Activated naive CD4-positive, alpha-beta T cell (primary cell): ENCODE measurements around the gene OR5M10.
"Not testable (repeated sequence)": the region's sequence is repeated elsewhere in the genome, so short reads cannot be mapped to it uniquely, and the experiment has no call there.

Experiments
- DNase-seq, 4 experiments: peaks; one replicate each; lab custom pipeline; 2025; lab: John Stamatoyannopoulos, UW

OR5M10 gene

DNA sequence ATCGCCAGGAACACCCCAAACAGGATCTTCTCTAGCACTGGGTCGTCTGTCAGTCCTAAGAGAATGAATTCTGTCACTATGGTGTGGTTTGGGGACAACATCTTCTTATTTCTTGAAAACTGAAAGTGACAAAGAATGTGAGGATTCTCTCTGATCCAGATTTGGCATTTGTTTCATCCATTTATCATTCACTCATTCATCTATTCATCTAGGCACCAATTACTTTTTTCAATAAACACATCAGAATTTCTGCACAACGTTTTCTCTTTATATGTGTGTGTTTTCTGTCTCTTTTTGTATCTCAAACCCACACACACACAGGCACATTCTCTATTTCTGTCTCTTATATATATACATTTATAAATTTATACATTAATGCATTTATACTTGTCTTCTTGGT lies at the start of gene OR5M10:
Gene OR5M10 (minus strand): TSS at position 101 of the 400 bp plus-strand sequence. CDS start 0 bp downstream, at position 101.
- DNase-seq, result no peak

DNA sequence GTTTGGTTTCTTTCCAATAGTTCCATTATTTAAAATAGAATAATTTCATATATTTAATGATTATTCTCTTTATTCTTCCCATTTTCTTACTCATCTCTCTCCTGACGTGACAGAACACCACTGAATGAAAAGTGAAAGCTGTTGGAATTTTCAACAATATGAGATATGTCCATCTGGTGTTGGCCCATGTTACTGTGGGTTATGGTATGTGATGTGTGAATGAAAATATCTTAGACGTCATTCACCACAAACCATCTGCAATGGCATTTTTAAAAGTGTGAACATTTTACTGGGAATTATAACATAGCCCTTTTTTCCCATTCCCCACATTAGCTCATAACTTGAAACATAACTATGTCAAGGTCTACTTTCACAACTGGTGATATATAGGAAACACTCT lies 48.4 kb upstream of the OR5M10 start:
- no peak for DNase-seq

DNA sequence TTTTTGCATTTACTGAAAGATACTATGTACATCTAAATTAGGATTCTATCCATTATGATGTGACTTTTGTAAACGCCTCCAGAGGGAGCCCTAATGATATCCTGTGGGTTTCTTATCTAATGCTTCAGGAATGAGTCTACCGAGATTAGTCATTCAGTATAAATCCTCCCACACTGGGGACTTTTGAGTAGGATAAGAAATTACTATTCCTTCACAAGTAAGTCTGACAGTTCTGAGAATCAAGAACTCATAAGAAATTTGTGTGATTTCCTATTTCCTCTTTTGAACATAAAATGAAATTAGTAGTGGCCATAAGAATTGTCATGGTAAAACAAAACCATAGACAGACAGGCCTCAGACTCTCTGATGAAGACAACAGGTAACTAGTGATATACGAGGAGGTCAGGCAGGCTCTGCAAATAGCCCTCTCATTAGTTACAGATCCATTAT lies 47.2 kb upstream of the OR5M10 start:
- no peak for DNase-seq

DNA sequence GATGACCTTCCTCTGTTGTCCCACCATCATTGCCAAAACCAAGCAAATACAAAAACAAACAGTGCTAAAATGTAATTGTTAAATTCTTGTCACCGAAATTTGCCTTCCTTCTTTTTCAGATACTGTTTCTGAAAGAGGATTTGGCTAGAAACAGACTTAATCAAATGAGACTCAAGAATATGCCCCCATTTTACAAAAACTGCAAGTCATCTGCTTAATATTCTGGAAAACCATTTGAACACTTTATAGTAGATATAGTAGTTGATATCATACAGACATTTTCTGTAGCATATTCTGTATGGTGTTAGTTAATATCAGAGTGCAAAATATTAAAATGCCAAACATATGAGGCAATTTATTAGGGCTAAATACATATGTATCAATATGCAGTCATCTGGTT lies 33.7 kb upstream of the OR5M10 start:
- DNase-seq, result no peak

DNA sequence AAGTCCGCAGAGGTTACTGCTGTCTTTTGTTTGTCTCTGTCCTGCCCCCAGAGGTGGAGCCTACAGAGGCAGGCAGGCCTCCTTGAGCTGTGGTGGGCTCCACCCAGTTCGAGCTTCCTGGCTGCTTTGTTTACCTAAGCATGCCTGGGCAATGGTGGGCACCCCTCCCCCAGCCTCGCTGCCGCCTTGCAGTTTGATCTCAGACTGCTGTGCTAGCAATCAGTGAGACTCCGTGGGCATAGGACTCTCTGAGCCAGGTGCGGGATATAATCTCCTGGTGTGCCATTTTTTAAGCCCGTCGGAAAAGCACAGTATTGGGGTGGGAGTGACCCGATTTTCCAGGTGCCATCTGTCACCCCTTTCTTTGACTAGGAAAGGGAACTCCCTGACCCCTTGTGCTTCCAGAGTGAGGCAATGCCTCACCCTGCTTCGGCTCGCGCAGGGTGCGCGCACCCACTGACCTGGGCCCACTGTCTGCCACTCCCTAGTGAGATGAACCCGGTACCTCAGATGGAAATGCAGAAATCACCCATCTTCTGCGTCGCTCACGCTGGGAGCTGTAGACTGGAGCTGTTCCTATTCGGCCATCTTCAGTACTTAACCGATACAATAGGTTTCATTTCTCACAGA lies 14.7 kb upstream of the OR5M10 start:
- DNase-seq, result not testable (repeated sequence)

DNA sequence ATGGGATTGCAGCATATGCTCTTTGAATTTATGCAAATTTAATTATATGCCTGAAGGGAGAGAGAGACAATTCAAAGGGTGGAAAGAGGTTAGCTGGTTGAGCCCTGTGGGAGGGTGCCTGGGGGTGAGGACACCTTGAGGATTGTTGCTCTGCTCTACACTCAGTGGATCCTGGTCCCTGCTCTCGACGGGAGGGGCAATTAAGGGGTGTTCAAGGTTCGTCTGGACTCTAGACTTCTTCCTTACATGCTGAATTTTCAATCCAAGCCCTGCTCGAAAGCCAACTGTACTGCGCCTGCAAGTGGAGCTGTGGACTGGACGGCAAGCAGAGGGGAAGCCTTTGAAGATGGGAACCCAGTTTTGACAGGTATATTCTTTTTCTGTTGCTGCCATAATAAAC lies 18.9 kb downstream of the OR5M10 start:
- DNase-seq, result no peak

DNA sequence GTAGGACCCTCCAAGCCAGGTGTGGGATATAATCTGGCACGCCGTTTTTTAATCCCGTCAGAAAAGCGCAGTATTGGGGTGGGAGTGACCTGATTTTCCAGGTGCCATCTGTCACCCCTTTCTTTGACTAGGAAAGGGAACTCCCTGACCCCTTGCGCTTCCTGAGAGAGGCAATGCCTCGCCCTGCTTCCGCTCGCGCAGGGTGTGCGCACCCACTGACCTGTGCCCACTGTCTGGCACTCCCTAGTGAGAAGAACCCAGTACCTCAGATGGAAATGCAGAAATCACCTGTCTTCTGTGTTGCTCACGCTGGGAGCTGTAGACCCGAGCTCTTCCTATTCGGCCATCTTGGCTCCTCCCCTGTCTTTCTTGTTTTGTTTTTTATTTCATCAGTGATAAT lies 22.8 kb downstream of the OR5M10 start:
- not testable (repeated sequence) for DNase-seq

DNA sequence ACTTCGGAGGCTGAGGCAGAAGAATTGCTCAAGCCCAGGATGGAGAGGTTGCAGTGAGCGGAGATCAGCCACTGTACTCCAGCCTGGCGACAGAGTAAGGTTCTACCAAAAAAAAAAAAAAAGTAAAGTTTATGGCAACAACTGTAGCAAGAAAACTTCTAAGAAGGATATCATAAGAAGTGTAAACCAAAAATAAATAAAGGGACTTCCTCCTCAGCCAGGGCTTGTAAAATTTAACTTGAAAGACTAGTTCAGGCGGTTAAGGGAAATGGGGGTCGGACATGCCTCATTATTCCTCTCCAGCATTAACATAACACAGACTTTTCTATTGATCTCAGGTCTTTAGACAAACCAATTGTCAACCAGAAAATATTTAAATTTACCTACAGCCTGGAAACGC lies 32.0 kb downstream of the OR5M10 start:
- DNase-seq, result no peak

DNA sequence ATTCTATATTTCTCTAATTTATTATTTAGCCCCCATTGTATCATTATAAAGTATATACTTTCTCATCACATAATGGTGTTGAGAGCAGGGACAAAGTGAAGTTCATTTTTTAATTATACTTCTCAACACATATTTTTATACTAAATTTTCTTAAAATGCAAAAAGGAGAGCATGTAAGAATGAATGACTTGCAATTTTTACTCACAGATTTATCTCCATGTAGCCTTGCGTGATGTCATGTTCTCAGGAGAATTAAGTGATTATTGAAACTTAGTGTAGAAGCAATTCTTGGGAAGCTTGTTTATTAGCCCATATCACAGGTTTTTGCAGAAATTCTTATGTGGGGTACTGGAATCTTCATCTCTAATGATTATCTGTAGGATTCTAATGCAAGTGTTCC lies 33.8 kb downstream of the OR5M10 start:
- DNase-seq, result no peak

DNA sequence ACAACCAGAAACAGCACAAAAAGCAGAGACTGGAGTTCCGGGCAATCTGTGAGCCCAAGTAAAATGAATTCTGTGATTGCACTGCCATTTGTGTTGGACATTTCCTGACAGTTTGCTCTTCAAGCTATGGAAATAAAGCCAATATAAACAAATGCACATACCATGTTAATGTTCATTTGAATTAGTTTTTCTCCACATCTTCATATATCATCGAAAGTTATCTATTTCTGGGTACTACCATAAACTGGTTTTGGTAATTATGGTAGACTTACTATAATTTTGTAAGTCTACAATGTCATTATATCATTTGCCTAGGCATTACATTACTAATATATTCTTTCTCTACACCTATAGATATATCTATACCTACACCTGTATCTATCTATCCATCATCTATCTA lies 34.4 kb downstream of the OR5M10 start, which contains the start of gene OR5M11:
Gene OR5M11 (minus strand): TSS at position 101 of the 400 bp plus-strand sequence. CDS start 0 bp downstream, at position 101.
- no peak for DNase-seq

DNA sequence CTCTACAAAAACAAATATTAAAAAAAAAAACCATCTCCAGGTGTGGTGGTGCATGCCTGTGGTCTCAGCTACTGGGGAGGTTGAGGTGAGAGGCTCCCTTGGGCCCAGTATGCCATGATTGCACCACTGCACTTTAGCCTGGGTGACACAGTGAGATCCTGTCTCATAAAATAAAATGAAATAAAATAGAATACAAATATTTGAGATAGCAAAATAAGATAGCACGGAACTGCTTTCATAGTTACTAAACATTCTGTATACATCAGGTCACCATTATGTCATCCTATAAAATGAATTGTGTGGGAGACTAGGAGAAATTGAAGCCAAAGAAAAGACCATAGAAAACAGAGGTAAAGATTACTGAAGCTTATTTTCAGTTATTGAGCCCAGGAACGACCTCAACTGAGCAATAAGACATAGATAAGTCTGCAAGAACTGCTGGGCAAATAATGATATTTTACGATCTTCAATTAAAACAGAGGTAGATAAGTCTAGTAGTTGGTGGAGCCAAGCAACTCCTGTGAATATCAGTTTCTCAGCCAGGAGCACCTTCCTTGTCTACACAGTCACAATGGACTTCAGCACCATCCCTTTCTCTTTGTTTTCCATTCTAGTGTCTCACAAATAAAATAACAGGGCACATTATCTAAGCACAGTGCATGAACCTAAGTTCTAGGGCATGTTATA lies 44.3 kb downstream of the OR5M10 start:
- DNase-seq, result no peak

DNA sequence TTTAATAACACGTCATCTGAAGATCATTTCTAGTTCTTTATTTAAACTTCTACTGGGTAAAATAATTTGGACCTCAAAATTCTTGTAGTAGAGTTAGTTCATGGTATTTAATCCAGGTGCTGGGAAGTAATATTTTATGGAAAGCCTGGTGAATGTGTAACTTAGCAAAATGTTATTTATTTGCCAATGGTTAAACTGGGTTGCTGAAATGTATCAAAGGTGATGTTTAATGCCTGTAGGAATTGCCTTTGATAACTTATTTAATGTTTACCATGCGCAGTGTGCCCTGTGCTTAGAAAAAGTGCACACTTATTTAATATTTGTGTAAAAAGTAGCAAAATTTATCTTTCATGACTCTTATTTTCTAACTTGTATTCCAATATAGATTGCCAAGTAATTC lies 45.7 kb downstream of the OR5M10 start:
- no peak for DNase-seq
